Cardiac muscle cell (in vitro differentiated cells and primary cell): ENCODE measurements around the gene CBX8. TPM values are rescaled to one million over a fixed set of nuclear protein-coding genes. Genes with fewer than 3 reads are reported as not detected.

Experiments used
- DNase-seq, 2 donors: peaks; one replicate each; pipeline versions ENCODE4 v3.0.0 to v3.0.0-alpha.2; 2010 to 2017; ENCODE audit warnings: low read depth in 1 of 2, low spot score in 1 of 2
- H3K27ac ChIP-seq: fragments of 200-600 bp; sonication (generic); 2 replicates; pipeline ENCODE4 v1.5.1; 2016
- H3K27me3 ChIP-seq: fragments of 200-600 bp; sonication (generic); 2 replicates; pipeline ENCODE4 v1.6.0; 2016; ENCODE audit warnings: control low read depth
- H3K36me3 ChIP-seq: fragments of 200-600 bp; sonication (generic); 2 replicates; pipeline ENCODE4 v1.5.1; 2016; ENCODE audit warnings: control low read depth
- H3K4me1 ChIP-seq: fragments of 200-600 bp; sonication (generic); 2 replicates; pipeline ENCODE4 v1.8.1; 2017; ENCODE audit warnings: low read depth, mild to moderate bottlenecking, mixed run types
- H3K4me3 ChIP-seq: fragments of 200-600 bp; sonication (generic); 2 replicates; pipeline ENCODE4 v1.5.1; 2016; ENCODE audit warnings: mild to moderate bottlenecking
- H3K9me3 ChIP-seq: fragments of 200-600 bp; sonication (generic); 2 replicates; pipeline ENCODE4 v1.5.1; 2017; ENCODE audit warnings: low read depth, mild to moderate bottlenecking, control low read depth
- CTCF ChIP-seq: IDR thresholded peaks from 2 replicates; pipeline ENCODE4 v1.5.1; 2012; ENCODE audit warnings: low read depth, mild to moderate bottlenecking, low read length
- polyA plus RNA-seq: library from polyadenylated mRNA; unstranded; fragments of >200 nt; fragmentation: Nextera tagmentation; extraction: Ambion mirVana; gene quantifications from 2 replicates; pipeline ENCODE4 v1.2.1, GENCODE V29; 2016
- total RNA-seq: library from RNA; depleted of rRNA; stranded (reverse); fragments of >200 nt; gene quantifications from 2 replicates; pipeline ENCODE4 v1.2.3, GENCODE V29; 2016

The CBX8 gene
- total RNA-seq (16.7 and 20.3 TPM in 2 replicates), polyA plus RNA-seq (8.2 and 13.8 TPM in 2 replicates)

GRCh38 chr17:79796763-79797491 lies at the start of gene CBX8:
Gene CBX8, minus strand, starts transcription at chr17:79797077. Its CDS starts 79 bp downstream, at chr17:79796998.
- H3K27me3 ChIP-seq, result peaks cover 79% of the 10 kb centered on the region
- H3K4me3 ChIP-seq, result peak within 1 kb of the TSS; percentile 48
- peak; percentile 100 for DNase-seq
- H3K4me1 ChIP-seq, result peaks cover 26% of the 10 kb centered on the region
- no peak for TF ChIP-seq CTCF
- H3K9me3 ChIP-seq, result no peaks in the 10 kb centered on the region
- peak within 1 kb of the TSS; percentile 90 for H3K27ac ChIP-seq
- no peaks in the 10 kb centered on the region for H3K36me3 ChIP-seq

- peaks cover 10% of the 10 kb centered on the region for H3K4me1 ChIP-seq
- H3K27ac ChIP-seq, result no peak overlapping the region
- peaks cover 40% of the 10 kb centered on the region for H3K27me3 ChIP-seq
- no peak for TF ChIP-seq CTCF
- H3K4me3 ChIP-seq, result no peak overlapping the region
- DNase-seq, result peak in 1 of 2 donors; percentile 46
- no peaks in the 10 kb centered on the region for H3K9me3 ChIP-seq
- no peaks in the 10 kb centered on the region for H3K36me3 ChIP-seq
Observed at GRCh38 chr17:79845601-79845949, 48.7 kb upstream of the CBX8 start.

GRCh38 chr17:79844869-79845600 lies 48.2 kb upstream of the CBX8 start:
- H3K27me3 ChIP-seq, result peaks cover 46% of the 10 kb centered on the region
- H3K4me3 ChIP-seq, result peak overlapping the region; percentile 34
- DNase-seq, result peak; percentile 49 to 73
- peaks cover 10% of the 10 kb centered on the region for H3K4me1 ChIP-seq
- no peaks in the 10 kb centered on the region for H3K36me3 ChIP-seq
- H3K27ac ChIP-seq, result no peak overlapping the region
- TF ChIP-seq CTCF, result peak; percentile 61
- H3K9me3 ChIP-seq, result no peaks in the 10 kb centered on the region

- peaks cover 10% of the 10 kb centered on the region for H3K4me1 ChIP-seq
- DNase-seq, result peak; percentile 86
- H3K36me3 ChIP-seq, result no peaks in the 10 kb centered on the region
- H3K4me3 ChIP-seq, result peak overlapping the region; percentile 34
- H3K27me3 ChIP-seq, result peaks cover 51% of the 10 kb centered on the region
- no peaks in the 10 kb centered on the region for H3K9me3 ChIP-seq
- no peak for TF ChIP-seq CTCF
- no peak overlapping the region for H3K27ac ChIP-seq
Observed at GRCh38 chr17:79843816-79844800, 47.2 kb upstream of the CBX8 start.

- no peaks in the 10 kb centered on the region for H3K36me3 ChIP-seq
- no peaks in the 10 kb centered on the region for H3K9me3 ChIP-seq
- H3K27me3 ChIP-seq, result peaks cover 51% of the 10 kb centered on the region
- H3K4me1 ChIP-seq, result peaks cover 10% of the 10 kb centered on the region
- H3K4me3 ChIP-seq, result peak overlapping the region; percentile 34
- no peak for TF ChIP-seq CTCF
- DNase-seq, result no peak
- no peak overlapping the region for H3K27ac ChIP-seq
Observed at GRCh38 chr17:79843474-79843815, 46.6 kb upstream of the CBX8 start.
